AG09309 (cell line): ENCODE data around the gene WNT9A.

Experiments
- DNase-seq: peaks from one replicate; pipeline ENCODE4 v3.0.0-alpha.2; 2010; ENCODE audit warnings: low read depth
- H3K4me3 ChIP-seq: 2 replicates; pipeline ENCODE4 v1.5.1; 2011; ENCODE audit warnings: mild to moderate bottlenecking, low read depth, low read length, moderate library complexity; ENCODE audit not compliant: control insufficient read depth
- TF ChIP-seq, protein P1 (sequence below): IDR thresholded peaks from 2 replicates; pipeline ENCODE4 v1.5.1; 2011; ENCODE audit warnings: mild to moderate bottlenecking, low read depth, low read length, inconsistent platforms; ENCODE audit not compliant: insufficient read depth, control insufficient read depth; ENCODE audit errors: missing control alignments

The WNT9A gene

DNA sequence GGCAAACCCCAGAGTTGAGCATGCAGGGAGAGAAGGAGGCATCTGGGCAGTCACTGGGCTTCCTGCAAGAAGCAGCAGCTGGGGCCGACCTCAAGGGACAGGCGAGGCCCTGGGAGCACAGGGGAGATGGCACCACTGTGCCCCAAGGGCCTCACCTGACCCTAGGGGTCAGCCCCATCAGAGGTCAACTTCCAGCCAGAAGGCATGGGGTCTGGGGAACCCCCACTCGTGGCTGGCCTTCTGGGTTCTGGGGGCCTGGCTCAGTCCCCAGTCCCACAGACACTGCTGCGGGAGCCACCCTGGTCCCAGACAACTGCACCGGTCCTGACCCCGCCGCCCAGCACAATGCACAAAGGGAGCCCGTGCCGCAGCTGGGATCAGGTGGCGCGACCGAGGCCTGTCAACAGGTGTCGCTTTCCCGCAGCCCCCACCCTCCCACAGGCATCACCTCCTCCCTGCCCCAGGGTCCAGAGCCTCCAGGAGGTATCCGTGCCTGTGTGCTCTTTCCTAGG, 6.2 kb downstream of the WNT9A start:
- H3K4me3 ChIP-seq: no peak overlapping the region
- no peak for DNase-seq
- TF ChIP-seq, protein P1, sequence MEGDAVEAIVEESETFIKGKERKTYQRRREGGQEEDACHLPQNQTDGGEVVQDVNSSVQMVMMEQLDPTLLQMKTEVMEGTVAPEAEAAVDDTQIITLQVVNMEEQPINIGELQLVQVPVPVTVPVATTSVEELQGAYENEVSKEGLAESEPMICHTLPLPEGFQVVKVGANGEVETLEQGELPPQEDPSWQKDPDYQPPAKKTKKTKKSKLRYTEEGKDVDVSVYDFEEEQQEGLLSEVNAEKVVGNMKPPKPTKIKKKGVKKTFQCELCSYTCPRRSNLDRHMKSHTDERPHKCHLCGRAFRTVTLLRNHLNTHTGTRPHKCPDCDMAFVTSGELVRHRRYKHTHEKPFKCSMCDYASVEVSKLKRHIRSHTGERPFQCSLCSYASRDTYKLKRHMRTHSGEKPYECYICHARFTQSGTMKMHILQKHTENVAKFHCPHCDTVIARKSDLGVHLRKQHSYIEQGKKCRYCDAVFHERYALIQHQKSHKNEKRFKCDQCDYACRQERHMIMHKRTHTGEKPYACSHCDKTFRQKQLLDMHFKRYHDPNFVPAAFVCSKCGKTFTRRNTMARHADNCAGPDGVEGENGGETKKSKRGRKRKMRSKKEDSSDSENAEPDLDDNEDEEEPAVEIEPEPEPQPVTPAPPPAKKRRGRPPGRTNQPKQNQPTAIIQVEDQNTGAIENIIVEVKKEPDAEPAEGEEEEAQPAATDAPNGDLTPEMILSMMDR: no peak

- TF ChIP-seq, protein P1: no peak
- no peak for DNase-seq
- no peak overlapping the region for H3K4me3 ChIP-seq
Measured at GRCh38 chr1:227940791-227941241, 6.9 kb downstream of the WNT9A start.

- TF ChIP-seq, protein P1: no peak
- no peak for DNase-seq
- no peak overlapping the region for H3K4me3 ChIP-seq
Measured at GRCh38 chr1:227939791-227940771, 7.7 kb downstream of the WNT9A start.

- DNase-seq: no peak
- TF ChIP-seq, protein P1: no peak
- H3K4me3 ChIP-seq: no peak overlapping the region
Measured at GRCh38 chr1:227938911-227939790, 8.6 kb downstream of the WNT9A start.

DNA sequence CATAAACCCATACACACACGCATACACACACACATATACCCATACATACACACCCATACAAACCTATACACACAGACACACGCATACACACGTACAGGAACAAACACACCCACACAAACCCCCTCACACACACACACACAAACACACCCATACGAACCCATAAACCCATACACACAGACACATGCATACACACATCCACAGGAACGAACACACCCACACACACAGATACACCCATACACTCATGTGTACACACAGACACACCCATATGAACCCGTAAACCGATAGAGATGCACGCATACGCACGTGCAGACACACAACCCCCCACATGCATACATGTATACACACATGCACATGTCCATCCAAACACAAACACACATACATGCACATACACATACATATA, 9.5 kb downstream of the WNT9A start:
- TF ChIP-seq, protein P1: no peak
- H3K4me3 ChIP-seq: no peak overlapping the region
- no peak for DNase-seq

DNA sequence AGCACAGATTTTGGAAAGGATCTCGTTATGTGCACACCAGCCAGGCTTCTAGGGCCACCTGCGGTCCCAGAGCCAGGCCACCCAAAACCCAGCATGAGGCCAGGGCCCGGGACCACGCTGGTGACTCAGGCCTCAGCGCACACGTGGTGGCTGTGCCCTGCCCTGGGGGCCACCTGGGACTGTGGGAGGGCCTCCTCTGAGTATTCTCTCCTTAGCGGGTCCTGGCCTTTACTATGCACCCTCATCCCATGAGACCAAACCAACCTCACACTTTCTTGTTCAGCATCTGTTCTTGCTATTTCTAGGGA, 9.9 kb downstream of the WNT9A start:
- DNase-seq: no peak
- TF ChIP-seq, protein P1: no peak
- H3K4me3 ChIP-seq: no peak overlapping the region
